GM18868 (cell line): ENCODE measurements around the gene AKR1C1.
"Not testable (repeated sequence)": the region's sequence is repeated elsewhere in the genome, so short reads cannot be mapped to it uniquely, and the experiment has no call there.

Experiments
- ATAC-seq: cut with Tn5 transposase; IDR thresholded peaks from one replicate; pipeline ENCODE4 v1.9.1; 2021; ENCODE audit warnings: mild to moderate bottlenecking, moderate library complexity; ENCODE audit not compliant: unreplicated experiment

AKR1C1 gene

DNA sequence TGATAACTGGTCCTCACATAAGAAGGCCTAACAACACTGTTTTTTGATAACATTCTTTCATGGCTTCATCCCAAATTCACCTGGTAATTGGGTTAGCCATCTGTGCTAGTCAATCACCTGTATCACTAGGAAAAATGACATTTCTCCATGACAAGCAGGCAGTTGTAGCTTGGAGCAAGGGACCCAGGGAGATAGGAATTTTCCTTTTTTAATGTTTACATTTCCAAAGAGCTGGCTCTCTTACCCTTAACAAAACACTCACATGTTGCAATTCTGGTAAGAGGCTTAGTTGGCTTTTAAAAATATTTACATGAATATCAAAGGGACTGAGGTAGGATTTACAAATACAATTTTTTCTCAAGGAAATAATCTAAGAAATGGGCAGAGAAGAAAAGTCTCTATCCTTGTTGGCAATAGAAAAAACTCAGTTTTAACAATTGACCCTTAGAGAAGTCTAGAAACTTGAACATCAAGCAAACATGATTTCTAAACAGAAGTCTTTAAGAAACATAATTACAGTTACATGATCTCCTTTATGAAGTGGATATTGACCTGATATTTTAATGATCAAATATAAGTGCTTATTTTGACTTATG, 16.1 kb upstream of the AKR1C1 start:
- no peak for ATAC-seq

DNA sequence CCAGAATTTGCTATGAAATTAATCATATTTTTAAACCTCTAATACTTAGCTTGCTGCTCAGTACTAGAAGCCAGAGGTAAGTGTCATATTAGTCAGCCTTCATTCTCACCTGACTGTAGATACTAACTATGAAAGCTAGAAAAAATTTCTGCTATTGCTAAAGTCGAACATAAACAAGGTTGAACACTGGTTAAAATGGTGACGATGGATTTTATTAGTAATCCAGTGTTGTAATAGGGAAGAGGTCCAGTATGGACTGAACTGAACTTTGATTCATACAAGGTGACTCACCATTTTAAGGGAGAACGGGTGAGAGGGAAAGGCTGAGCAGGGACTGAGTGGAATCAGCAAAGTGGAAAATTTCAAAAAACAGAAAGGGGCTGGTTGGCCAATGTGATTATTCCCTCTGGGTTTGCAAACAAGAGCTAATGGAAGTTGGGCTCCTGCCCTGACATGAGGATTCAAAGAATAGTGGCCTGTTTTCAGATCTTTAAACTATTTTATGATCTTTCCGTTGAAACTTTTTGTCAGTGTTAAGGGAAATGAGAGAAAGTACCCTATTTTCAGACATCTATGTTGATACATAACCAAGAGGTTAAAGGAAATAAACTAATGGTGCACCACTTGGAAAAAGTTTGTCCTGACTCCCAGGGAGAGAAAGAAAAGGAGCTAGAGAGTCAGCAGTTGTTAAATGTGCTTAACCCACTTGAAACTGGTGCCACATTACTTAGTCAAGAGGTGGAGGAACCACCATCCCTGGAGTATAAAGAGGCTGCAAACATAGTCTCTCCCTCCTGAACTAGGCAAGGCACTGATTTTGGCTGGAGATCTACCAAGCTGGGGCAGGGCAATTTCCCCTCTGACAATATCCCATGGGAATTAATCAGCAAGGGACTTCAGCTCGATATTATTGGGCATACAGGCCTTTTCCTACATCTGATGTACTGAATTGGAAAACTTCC, 15.3 kb upstream of the AKR1C1 start:
- no peak for ATAC-seq

DNA sequence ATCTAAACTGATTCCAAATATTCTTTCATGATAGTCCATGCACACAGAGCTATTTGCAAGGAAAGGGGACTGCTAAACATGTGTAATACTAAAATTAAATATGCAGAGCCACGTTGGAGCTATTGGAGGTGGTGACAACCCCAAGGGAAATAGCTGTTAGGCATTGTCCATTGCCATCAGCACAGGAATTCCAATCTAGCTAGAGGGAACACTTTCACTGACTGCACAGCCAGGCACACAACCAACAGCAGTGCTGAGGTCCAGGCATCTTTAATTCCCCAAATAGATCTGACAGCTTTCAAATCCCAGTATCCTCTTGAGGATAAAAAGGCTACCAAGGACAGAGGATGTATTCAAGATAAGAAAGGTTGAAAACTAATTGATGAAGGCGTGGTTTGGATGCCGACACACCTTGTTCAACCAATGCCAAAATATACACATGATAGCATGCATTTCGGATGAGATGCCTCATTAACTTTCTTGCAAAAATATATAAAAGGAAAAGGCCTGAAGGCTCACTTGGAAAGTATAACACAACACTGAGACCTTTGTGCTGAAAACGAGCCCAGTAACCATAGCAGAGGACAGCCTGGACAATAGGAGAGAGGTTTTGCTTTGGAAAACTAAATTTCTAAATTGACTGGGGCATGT, 11.6 kb upstream of the AKR1C1 start:
- not testable (repeated sequence) for ATAC-seq

DNA sequence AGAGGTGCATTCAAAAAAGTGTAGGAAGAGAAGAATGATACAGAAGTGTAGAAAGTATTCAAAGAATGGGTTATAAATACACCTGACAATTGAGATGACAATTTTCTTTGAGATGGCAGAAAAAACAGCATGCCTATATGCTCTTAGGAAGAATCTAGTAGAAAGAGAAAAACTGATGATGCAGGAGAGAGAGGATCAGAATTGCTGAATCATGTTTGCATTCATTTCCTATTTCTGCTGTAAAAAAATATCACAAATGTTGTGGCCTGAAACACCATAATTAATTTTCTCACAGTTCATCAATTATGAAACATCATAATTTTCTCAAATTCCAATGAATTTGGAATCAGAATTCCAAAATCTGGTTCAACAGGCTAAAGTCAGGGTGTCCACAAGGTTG, 9.8 kb upstream of the AKR1C1 start:
- ATAC-seq = no peak

DNA sequence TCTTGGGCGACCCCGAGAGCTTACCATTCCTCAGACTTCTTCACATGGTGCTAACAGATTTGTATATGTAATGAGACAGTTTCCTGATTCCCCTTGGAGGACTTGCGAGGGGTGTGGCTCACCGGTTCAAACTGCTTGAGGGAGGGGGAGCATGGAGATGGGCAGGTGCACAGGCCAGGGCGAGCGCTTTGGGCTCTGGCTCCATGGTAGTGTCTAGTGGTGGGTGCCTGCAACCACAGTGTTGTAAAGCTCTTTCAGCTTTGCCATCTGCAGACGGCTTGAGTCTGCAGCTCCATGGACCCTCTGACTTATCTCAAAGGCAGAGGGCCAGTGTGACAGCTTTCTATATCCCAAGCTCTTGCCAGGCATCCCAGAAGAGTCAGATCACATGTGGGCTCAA, 7.1 kb upstream of the AKR1C1 start:
- not testable (repeated sequence) for ATAC-seq

DNA sequence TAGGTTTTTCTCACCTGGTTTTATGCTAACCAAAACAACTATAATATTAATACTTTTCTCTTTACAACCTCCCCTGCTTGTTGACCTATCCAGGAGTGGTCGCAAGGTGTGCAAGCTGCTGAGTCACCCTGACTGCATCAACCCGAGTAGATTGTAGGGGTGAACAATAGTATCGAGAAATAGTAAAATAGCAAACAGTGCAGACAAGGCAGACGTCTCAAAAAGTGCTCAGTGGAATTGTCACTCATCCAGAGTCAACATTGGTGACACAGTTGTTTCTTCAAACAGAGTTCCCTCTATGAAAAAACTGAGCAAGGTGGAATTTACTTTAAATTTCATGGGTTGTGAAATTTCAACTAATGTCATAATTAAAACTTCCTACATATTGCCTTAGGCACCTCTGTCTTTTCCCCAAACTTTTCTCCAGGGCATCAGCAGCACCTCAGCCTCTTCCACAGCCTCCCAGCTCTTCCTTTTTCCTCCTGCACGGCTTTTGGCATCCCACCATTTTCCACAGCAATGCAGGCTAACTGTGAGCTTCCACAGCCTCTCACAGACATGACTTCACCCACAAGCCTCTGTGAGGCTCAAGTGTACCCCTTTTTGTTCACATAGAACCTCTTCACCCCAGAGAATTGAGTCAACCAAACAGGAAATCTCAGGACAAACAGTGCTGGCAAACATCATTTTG, 6.1 kb upstream of the AKR1C1 start:
- ATAC-seq = not testable (repeated sequence)

DNA sequence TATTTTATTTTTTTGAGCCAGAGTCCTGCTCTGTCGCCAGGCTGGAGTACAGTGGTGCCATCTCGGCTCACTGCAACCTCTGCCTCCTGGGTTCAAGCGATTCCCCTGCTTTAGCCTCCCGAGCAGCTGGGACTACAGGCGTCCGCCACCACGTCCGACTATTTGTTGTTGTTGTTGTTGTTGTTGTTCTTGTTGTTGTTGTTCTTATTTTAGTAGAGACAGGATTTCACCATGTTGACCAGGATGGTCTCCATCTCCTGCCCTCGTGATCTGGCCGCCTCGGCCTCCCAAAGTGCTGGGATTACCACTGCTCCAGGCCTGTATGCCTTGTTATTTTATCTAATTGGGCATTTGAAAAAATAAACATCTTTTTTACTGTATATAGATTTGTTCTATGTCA, 1.7 kb upstream of the AKR1C1 start:
- ATAC-seq = not testable (repeated sequence)

DNA sequence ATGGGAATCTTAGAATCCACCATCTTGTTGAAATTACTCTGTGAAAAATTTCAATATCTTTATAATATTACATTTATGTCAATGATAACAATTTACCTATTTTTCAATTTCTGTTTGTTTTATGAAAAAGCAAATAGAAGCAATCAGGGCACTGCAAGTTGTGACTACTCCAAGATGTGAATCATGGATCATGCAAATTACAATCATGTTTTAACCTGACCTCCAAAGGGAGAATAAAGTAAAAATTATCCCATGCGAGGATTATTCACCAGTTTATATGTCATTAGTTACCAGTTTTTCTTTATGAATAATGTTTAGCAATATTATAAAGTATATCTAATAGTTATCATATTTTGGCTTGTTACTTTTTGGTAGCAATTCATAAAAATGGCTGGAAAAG, 907 bp upstream of the AKR1C1 start:
- ATAC-seq = not testable (repeated sequence)

DNA sequence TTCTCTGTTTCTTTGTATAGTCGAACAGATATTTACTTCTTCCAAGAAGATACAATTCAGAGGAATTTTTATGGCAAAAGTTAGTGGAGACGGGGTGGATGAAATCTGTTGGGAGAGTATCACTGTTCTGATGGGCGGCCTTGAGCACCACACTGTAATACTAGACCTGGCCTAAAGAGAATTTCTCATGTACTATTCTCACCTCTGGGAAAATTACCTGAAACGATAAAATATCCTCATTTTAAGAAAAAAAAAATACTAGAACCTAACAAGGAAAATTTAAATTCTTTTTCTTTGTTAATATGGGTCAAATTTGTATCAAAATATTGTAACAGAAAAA, 570 bp downstream of the AKR1C1 start:
- not testable (repeated sequence) for ATAC-seq

DNA sequence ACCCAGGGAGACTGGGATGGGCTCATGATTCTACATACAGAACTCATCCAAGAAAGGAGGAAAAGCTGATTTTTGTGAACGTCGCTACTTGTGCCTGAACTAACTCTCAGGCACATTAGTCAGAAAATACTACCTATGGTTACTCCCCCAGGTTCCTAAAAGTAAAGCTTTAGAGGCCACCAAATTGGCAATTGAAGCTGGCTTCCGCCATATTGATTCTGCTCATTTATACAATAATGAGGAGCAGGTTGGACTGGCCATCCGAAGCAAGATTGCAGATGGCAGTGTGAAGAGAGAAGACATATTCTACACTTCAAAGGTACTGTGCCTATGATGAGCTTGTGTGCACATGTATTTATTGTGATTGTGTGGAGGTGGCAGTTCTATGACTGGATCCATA, 2.5 kb downstream of the AKR1C1 start:
- ATAC-seq = not testable (repeated sequence)

DNA sequence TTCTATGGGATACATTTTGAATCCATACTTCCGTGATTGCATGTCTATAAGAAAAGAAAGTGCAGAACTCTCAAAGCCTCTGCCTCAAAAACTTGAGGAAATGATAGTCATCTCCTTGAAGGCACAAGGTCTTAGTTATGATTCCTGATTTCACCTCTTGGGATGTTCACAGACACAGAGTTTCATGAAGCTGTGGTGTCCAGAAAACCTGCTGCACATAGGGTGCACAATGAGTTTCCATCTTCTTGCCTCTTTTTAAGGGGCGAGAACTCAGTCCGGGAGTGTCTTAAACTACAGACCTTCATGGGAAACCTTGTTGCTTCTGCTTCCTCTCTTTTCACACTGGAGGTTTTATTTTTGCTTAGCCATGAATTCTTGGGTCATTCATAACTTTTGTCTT, 4.0 kb downstream of the AKR1C1 start:
- not testable (repeated sequence) for ATAC-seq

DNA sequence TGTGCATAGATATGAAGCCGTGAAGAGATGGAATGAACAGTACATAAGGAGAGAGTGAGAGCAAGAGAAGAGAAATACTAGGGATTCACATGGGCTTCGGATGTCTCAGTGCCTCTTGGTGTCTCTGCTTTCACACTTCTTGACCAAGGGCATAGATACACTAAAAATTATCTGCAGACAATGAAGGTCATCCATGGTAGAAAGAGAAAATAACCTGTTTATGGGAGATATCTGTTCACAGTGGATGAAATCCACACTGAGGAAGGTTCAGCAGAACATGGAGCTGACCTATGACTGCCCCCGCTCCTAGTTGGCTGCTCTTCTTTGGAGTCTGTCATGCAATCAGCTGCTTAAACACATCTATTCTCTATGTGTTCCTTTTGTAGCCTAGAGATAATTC, 6.1 kb downstream of the AKR1C1 start:
- ATAC-seq = not testable (repeated sequence)

DNA sequence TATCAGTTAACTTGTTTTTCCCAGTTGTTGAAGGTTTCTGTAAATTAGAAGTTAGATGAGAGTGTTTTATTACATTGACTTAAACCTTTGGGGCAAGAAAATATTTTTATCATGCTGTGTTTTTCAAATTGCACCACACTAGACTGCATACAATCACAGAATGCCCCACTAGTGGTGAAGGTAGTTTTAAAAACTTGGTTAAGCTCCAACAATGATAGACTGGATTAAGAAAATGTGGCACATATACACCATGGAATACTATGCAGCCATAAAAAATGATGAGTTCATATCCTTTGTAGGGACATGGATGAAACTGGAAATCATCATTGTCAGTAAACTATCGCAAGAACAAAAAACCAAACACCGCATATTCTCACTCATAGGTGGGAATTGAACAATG, 7.1 kb downstream of the AKR1C1 start:
- ATAC-seq = not testable (repeated sequence)

DNA sequence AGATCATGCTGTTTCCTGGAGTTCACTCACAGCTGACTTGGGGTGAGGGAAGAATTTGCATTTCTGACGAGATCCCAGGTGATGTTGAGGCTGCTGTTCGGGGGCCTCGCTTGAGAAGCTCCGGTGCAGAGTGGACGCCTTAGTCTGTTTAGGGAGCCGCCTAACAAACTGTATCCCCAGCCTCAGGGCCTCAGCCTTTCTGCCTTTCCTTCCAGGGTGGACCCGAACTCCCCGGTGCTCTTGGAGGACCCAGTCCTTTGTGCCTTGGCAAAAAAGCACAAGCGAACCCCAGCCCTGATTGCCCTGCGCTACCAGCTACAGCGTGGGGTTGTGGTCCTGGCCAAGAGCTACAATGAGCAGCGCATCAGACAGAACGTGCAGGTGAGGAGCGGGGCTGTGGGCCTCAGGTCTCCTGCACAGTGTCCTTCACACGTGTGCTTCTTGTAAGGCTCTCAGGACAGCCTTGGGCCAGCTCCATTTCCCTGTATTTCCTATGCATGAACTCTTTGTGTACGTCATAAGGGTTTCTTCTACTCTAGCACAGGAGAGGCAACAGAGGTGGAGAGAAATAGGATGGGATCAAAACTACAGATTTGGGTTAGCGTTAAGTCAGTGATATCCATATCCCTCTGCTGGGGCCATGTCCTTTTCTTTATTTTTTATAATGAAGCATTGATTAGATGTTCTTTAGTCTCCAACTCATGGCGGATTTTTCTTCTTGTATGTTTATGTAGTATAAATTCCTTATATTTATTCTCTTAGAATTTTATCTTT, 9.3 kb downstream of the AKR1C1 start:
- ATAC-seq = not testable (repeated sequence)

DNA sequence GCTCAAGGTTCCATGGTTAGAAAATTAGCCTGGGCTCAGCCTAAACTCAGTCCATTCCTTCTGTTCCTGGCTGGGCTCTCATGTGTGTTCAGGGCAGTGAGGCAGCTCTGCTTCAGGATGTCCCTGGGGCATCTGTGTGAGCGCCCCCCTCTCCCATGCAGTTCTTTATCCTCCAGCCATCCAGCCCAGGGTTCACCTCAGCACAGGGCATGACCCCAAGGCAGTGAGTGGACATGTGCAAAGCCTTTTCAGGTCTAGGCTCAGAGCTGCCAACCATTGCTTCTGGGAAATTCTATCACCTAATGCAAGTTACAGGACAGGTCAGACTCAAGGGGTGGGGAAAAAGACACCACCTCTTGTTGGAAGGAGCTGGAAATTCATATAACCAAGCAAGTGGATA, 10.1 kb downstream of the AKR1C1 start:
- not testable (repeated sequence) for ATAC-seq

DNA sequence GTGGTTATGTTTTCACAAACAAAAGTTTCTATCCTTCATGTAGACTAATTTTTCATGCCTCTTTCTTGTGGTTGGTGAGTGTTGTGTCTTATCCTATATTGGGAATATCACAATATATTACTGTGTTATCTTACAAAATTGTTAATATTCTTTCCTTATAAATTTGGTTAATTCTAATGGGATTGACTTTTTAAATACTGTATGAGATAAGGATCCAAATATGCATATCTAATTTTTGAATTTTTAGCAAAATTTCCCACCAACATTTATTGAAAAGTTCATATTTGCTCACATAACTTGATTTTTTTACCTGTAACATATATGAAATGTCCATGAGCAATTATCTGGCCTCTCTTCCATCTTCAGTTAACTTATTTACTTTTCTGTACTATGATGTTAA, 11.2 kb downstream of the AKR1C1 start:
- ATAC-seq = not testable (repeated sequence)

DNA sequence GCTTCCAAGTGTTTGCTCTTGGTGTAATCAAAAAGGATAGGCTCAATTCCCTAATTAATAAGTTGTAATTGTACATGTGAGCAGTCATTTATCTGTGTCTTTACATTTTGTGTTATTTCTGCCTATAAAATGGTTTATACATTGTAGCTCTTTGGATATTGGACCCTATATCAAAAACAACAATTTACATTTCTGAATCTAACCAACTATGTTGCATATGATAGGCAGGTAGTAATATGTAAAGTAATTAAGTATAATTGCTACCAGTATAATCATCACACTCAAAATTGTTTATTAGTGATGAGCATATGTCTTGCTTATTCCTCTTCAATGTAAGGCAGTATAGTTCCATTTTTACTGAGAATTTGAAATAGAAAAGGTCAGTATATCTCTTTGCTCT, 13.8 kb downstream of the AKR1C1 start:
- no peak for ATAC-seq

DNA sequence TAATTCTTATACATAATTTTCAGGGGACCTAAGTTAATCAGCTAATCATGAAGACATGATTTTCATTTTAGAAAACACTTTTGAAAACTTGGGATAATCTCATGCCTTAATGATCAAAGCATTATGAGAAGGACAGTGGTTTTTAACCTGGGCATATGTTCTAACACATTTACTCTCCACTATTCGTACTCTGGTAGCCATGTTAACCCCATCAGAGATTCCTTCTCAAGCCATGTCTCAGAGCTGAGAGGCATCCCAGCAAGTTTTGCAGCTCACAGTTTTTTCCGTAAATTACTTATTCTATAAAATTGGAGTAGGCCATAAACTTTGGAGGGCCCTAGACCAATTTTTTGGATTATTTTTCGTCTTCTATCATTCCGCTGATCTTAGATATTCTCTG, 15.7 kb downstream of the AKR1C1 start:
- ATAC-seq = no peak

DNA sequence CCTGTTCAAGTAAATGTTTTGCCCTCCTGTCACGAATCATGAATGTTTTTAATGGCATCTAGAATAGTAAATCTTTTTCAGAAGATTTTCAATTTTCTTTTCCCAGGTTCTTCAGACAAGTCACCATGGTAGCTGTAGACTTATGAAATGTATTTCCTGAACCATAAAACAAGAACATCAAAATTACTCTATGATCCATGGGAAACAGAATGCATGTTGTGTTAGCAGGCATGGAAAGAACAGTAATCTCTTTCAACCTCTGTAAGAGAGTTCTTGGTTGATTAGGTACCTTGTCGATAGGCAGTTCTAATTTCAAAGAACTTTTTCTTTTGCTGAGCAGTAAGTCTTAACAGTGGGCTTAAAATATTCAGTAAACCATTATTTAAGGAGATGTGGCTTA, 17.6 kb downstream of the AKR1C1 start:
- no peak for ATAC-seq

DNA sequence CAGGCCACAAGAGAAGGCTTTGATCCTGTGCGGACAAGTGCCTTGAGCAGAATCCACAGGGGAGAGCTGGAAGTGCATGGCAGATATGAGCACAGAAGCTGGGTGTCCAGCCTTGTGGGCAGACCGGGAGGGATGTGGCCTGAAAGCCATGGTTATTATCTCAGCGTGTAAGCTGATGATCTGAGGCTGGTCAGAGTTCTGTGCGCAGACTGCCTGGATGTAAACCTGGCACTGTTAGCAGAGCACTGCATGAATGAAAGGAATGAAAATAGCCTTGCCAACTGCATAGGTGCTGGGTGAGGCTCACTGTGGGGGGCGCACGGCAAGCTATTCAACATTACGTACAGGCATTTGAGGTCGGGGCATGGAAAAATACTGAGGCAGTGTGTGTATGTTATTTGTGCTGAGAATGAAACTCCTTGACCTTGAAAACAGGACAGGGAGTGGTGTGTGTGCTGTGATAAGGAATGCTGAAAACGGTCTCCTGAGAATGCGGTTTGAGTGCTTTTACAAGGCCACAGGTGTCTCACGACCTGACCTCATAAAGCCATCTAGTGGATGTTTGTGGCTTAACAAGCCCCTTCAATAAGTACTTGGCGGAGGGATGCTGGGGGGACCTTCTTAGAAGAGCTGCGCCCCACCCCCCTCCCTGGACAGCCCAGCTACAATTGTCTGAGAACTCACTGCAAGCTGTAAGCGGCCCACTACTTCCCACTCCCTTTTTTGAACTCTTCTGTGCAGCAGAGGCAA, 18.7 kb downstream of the AKR1C1 start:
- ATAC-seq = no peak
